ENCODE results near the gene PPAT.
"Not testable (repeated sequence)": the region's sequence is repeated elsewhere in the genome, so short reads cannot be mapped to it uniquely, and the experiment has no call there.

DNA sequence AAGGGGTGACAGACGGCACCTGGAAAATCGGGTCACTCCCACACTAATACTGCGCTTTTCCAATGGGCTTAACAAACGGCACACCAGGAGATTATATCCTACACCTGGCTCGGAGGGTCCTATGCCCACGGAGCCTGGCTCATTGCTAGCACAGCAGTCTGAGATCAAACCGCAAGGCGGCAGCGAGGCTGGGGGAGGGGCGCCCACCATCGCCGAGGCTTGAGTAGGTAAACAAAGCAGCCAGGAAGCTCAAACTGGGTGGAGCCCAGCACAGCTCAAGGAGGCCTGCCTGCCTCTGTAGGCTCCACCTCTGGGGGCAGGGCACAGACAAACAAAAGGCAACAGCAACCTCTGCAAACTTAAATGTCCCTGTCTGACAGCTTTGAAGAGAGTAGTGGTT lies 72.4 kb downstream of the PPAT start:
- TF ChIP-seq POLR2AphosphoS5 (IDR thresholded peaks at IDR 0.05), result not testable (repeated sequence)
- TF ChIP-seq, protein P1, sequence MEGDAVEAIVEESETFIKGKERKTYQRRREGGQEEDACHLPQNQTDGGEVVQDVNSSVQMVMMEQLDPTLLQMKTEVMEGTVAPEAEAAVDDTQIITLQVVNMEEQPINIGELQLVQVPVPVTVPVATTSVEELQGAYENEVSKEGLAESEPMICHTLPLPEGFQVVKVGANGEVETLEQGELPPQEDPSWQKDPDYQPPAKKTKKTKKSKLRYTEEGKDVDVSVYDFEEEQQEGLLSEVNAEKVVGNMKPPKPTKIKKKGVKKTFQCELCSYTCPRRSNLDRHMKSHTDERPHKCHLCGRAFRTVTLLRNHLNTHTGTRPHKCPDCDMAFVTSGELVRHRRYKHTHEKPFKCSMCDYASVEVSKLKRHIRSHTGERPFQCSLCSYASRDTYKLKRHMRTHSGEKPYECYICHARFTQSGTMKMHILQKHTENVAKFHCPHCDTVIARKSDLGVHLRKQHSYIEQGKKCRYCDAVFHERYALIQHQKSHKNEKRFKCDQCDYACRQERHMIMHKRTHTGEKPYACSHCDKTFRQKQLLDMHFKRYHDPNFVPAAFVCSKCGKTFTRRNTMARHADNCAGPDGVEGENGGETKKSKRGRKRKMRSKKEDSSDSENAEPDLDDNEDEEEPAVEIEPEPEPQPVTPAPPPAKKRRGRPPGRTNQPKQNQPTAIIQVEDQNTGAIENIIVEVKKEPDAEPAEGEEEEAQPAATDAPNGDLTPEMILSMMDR (IDR thresholded peaks at IDR 0.05), result not testable (repeated sequence)
